Kidney epithelial cell (primary cell): Measurements from ENCODE around the gene PHF23. TPM values are rescaled to one million over a fixed set of nuclear protein-coding genes. Genes with fewer than 3 reads are reported as not detected.
A peak's percentile ranks its signal among the peaks of the same experiment; 100 is the strongest.

ENCODE experiments used
- DNase-seq: peaks from one replicate; pipeline ENCODE4 v3.0.0-alpha.2; 2010; ENCODE audit warnings: low read depth
- H3K27me3 ChIP-seq: 2 replicates; pipeline ENCODE4 v1.6.0; 2011; ENCODE audit warnings: low read length; ENCODE audit not compliant: control insufficient read depth, insufficient read depth
- H3K36me3 ChIP-seq: 2 replicates; pipeline ENCODE4 v1.5.1; 2011; ENCODE audit warnings: low read length; ENCODE audit not compliant: control insufficient read depth, insufficient read depth
- H3K4me3 ChIP-seq: 2 replicates; pipeline ENCODE4 v1.5.1; 2011; ENCODE audit warnings: low read depth, mild to moderate bottlenecking, control low read depth, low read length
- total RNA-seq: library from RNA; depleted of rRNA; stranded (reverse); fragments of >200 nt; gene quantifications from 2 replicates; pipeline ENCODE4 v1.2.3, GENCODE V29; 2015
- TF ChIP-seq, protein P1 (sequence below): IDR thresholded peaks from 2 replicates; pipeline ENCODE4 v1.5.1; 2011; ENCODE audit warnings: mild to moderate bottlenecking, moderate library complexity, low read length, control low read depth, inconsistent platforms; ENCODE audit not compliant: insufficient read depth, poor library complexity, severe bottlenecking

PHF23 gene
- total RNA-seq, 1 donor from 2014 or later, result 53.3 TPM

DNA sequence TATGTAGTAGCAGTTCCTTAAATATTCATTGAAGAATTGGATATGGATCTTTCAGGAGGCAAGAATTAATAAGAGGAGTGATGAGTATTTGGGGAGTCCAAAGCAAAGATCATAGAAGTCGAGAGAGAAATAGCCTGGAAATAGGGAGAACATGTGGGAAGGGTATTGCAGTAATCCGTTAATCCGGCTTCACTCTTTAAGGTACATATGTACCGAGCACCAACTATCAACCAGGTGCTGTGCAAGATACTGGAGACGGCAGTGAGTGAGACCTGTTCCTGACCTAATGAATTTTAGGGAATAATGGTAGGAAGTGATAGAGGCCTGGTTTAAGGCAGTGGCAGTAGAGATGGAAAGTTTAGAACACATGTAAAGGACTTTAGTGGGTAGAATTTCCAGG, 13.8 kb upstream of the PHF23 start:
- TF ChIP-seq, protein P1, sequence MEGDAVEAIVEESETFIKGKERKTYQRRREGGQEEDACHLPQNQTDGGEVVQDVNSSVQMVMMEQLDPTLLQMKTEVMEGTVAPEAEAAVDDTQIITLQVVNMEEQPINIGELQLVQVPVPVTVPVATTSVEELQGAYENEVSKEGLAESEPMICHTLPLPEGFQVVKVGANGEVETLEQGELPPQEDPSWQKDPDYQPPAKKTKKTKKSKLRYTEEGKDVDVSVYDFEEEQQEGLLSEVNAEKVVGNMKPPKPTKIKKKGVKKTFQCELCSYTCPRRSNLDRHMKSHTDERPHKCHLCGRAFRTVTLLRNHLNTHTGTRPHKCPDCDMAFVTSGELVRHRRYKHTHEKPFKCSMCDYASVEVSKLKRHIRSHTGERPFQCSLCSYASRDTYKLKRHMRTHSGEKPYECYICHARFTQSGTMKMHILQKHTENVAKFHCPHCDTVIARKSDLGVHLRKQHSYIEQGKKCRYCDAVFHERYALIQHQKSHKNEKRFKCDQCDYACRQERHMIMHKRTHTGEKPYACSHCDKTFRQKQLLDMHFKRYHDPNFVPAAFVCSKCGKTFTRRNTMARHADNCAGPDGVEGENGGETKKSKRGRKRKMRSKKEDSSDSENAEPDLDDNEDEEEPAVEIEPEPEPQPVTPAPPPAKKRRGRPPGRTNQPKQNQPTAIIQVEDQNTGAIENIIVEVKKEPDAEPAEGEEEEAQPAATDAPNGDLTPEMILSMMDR, result no peak
- no peaks in the 10 kb centered on the region for H3K27me3 ChIP-seq
- peaks cover 3% of the 10 kb centered on the region for H3K36me3 ChIP-seq
- DNase-seq, result no peak
- peak overlapping the region; percentile 81 for H3K4me3 ChIP-seq

DNA sequence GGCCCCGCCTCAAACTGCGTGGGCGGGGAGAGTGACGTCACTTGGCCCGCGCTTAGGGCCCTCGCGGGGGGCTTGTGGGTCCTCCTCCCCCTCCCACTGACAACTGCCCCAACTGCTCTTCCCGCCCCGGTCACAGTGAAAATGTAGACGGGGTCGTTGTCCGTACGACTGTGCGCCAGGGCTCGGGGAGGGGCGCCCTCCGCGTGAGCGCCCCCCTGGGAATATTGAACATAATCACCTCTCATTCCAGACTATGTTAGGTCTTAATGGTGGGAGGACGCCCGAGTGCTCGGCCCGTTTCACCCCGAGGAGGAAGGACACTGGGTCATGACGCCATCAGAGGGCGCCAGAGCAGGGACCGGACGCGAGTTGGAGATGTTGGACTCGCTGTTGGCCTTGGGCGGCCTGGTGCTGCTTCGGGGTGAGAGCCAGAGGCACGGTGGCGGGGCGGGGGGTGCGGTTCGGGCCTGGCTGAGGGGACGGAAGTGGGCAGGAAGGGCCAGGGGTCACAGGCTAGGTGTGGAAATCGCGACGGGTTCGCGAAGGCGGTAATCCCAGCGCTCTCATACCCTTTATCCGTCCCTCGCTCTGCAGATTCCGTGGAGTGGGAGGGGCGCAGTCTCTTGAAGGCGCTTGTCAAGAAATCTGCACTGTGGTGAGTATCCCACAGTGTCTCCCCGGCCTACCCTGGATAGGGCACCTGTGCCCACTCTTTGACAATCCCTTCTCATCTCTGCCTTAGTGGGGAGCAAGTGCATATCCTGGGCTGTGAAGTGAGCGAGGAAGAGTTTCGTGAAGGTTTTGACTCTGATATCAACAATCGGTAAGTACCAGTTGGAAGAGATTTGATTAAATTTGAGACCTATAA, 13.2 kb upstream of the PHF23 start, which contains the start of gene ELP5:
ELP5 (plus strand) TSS at position 40 of the 868 bp plus-strand sequence; CDS start at position 376, 336 bp downstream.
- H3K27me3 ChIP-seq, result no peaks in the 10 kb centered on the region
- peaks cover 3% of the 10 kb centered on the region for H3K36me3 ChIP-seq
- DNase-seq, result peak; percentile 74
- peak within 1 kb of the TSS; percentile 81 for H3K4me3 ChIP-seq
- TF ChIP-seq, protein P1, result peak; percentile 9

DNA sequence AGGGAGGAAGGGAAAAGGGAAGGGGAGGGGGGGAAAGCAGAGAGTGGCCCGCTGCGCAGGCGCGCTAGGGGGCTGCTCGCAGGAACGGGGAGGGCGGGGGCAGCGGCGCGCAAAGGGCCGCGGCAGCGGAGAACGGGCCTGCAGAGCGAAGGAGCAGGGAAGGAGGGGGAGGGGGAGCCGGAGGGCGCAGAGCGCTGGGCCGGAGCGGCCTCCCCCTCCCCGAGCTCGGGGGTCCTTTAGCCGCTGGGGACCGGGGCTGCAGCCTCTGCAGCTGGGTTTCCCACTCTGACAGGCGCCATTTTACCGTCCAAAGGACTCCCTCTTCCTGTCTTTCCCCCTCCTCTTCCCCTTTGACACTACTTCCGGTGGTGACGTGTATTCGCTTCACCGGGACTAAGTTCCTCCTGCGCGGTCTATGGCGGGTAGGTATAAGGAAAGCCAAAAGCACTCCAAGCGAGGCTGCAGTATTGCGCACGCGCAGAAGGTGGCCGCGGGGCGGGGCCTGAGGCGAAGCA, 12.5 kb upstream of the PHF23 start, which contains the start of gene CTDNEP1:
CTDNEP1 (minus strand) TSS at position 74 of the 515 bp plus-strand sequence. CDS start 438 bp downstream, outside the sequence.
- DNase-seq, result peak; percentile 99
- H3K36me3 ChIP-seq, result peaks cover 3% of the 10 kb centered on the region
- no peaks in the 10 kb centered on the region for H3K27me3 ChIP-seq
- H3K4me3 ChIP-seq, result peak within 1 kb of the TSS; percentile 81
- TF ChIP-seq, protein P1, result no peak

DNA sequence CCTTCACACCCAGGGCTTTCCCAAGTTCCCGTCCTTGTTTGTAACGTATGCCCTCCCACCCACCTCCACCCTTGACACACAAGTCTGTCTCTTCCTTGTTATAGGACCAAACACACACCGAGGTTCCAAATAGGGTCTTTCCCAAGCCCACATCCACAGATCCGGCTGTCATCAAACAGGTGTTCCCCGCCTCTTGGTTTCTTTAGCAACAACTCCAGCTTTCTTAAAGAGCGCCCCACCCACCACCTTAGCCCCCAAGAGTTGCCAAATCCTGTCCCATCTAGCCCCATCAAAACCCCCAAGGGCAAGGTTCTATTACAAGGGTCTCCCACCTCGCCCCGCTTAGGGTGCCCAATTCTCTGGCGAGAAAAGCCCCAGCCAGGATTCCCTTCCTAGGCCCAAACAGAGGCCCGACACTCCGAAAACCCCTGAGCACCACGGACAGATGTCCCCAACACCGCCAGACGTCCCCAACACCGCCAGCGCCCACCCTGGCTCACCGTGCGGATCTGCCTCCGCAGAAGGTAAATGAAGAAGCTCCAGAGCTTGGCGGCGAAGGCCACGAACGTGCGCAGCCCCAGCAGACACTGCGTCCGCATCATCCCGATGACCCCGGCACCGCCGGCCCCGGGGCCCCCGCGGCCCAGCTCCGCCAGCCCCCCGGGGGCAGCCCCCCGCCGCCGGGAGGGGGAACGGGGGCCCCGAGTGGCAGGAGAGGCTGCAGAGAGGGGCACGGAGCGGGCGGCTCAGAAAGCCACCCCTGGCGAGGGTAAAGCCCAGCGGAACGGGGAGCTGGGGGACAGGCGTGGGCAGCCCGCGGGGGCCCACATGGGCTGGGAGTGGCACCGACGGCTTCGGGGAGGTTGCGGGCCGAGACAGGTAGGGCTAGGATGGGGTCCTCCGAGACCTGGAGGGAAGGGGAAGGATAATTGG, 11.7 kb upstream of the PHF23 start:
- TF ChIP-seq, protein P1, result no peak
- Histone ChIP-seq H3K4me3 (peak overlapping the region; percentile 81), H3K27me3 (no peaks in the 10 kb centered on the region), H3K36me3 (peaks cover 3% of the 10 kb centered on the region)
- no peak for DNase-seq

DNA sequence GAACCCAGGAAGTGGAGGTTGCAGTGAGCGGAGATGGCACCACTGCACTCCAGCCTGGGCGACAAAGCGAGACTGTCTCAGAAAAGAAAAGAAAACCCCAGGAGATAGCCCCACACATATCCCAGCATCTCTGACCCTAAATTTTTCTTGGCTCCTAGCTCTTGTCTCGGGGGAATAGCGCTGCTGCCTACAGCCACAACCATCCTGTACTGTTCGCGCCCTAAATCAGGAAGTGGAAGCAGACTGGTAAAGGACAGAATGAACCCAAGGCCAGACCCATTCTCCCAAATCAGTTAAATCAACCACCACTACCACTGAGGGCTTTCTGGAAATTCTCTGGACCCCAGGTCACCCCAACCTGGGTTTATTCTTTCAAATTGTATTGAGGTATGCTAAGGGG, 10.6 kb upstream of the PHF23 start:
- TF ChIP-seq, protein P1, result no peak
- peaks cover 3% of the 10 kb centered on the region for H3K36me3 ChIP-seq
- H3K4me3 ChIP-seq, result peak overlapping the region; percentile 81
- no peak for DNase-seq
- H3K27me3 ChIP-seq, result no peaks in the 10 kb centered on the region
